GM18870 (cell line): ENCODE data around the gene EID2B.
A peak's percentile ranks its signal among the peaks of the same experiment; 100 is the strongest.

Source experiments
- ATAC-seq: cut with Tn5 transposase; IDR thresholded peaks from one replicate; pipeline ENCODE4 v1.9.1; 2021; ENCODE audit warnings: moderate library complexity; ENCODE audit not compliant: unreplicated experiment

The EID2B gene

GRCh38 chr19:39500543-39500942, 32.1 kb downstream of the EID2B start:
- no peak for ATAC-seq

- no peak for ATAC-seq
Measured at GRCh38 chr19:39499932-39500331, 32.7 kb downstream of the EID2B start.

GRCh38 chr19:39498798-39499642, 33.6 kb downstream of the EID2B start, which contains the start of gene DLL3:
DLL3 (plus strand) TSS chr19:39498947; CDS start chr19:39498975, 28 bp downstream.
- no peak for ATAC-seq

- no peak for ATAC-seq
Measured at GRCh38 chr19:39497996-39498797, 34.5 kb downstream of the EID2B start.

- no peak for ATAC-seq
Measured at GRCh38 chr19:39497701-39497995, 35.0 kb downstream of the EID2B start.

- no peak for ATAC-seq
Measured at GRCh38 chr19:39496063-39496462, 36.6 kb downstream of the EID2B start.

GRCh38 chr19:39494661-39495060, 38.0 kb downstream of the EID2B start:
- ATAC-seq, result no peak

GRCh38 chr19:39492788-39493187, 39.9 kb downstream of the EID2B start:
- ATAC-seq, result no peak

GRCh38 chr19:39492225-39492624, 40.4 kb downstream of the EID2B start:
- no peak for ATAC-seq

GRCh38 chr19:39489756-39490155, 42.9 kb downstream of the EID2B start:
- no peak for ATAC-seq

GRCh38 chr19:39483141-39483540, 49.5 kb downstream of the EID2B start:
- ATAC-seq, result no peak

GRCh38 chr19:39481676-39482075, 51.0 kb downstream of the EID2B start:
- no peak for ATAC-seq

GRCh38 chr19:39481229-39481545, 51.5 kb downstream of the EID2B start:
- ATAC-seq, result peak; percentile 7
